Lung (tissue), 12 donors: ENCODE data around the gene B4GALT7. TPM values are rescaled to one million over a fixed set of nuclear protein-coding genes. Genes with fewer than 3 reads are reported as not detected.
A peak's percentile ranks its signal among the peaks of the same experiment; 100 is the strongest.

Experiments
- ATAC-seq: fragments of 200-7000 bp; cut with Tn5 transposase; one replicate; pipeline ENCODE4 v1.9.1; 2020; ENCODE audit warnings: moderate number of reproducible peaks; ENCODE audit not compliant: insufficient read depth, low FRiP score
- DNase-seq, 3 donors: peaks; one replicate each; pipeline ENCODE4 v3.0.0-alpha.2; 2013 to 2017
- H3K27ac ChIP-seq, 2 donors: one replicate each; pipeline ENCODE4 v1.5.1; 2013; ENCODE audit warnings: mild to moderate bottlenecking in 2 of 2, moderate library complexity in 2 of 2, control low read depth in 1 of 2, inconsistent platforms in 1 of 2, low read depth in 1 of 2, low read length in 1 of 2
- H3K27me3 ChIP-seq, 3 donors: one replicate each; pipeline ENCODE4 v1.5.1; 2013; ENCODE audit warnings: low read length in 2 of 3; ENCODE audit not compliant: control insufficient read depth in 3 of 3, insufficient read depth in 3 of 3
- H3K36me3 ChIP-seq, 4 donors: one replicate each; pipeline ENCODE4 v1.5.1; 2013; ENCODE audit warnings: low read length in 4 of 4, mild to moderate bottlenecking in 1 of 4, moderate library complexity in 1 of 4; ENCODE audit not compliant: control insufficient read depth in 4 of 4, insufficient read depth in 4 of 4
- H3K4me1 ChIP-seq, 5 donors: one replicate each; pipeline ENCODE4 v1.5.1; 2013; ENCODE audit warnings: low read length in 5 of 5, mild to moderate bottlenecking in 2 of 5, moderate library complexity in 1 of 5; ENCODE audit not compliant: control insufficient read depth in 5 of 5, insufficient read depth in 5 of 5
- H3K4me3 ChIP-seq: one replicate; pipeline ENCODE4 v1.5.1; 2013; ENCODE audit warnings: mild to moderate bottlenecking, control low read depth, moderate library complexity
- H3K9ac ChIP-seq, 2 donors: one replicate each; pipeline ENCODE4 v1.5.1; 2013; ENCODE audit warnings: low read length in 2 of 2, control low read depth in 1 of 2; ENCODE audit not compliant: insufficient read depth in 1 of 2
- H3K9me3 ChIP-seq, 4 donors: one replicate each; pipeline ENCODE4 v1.5.1; 2013; ENCODE audit warnings: low read length in 3 of 4, mild to moderate bottlenecking in 1 of 4, moderate library complexity in 1 of 4; ENCODE audit not compliant: control insufficient read depth in 4 of 4, insufficient read depth in 3 of 4
- WGBS, 2 donors: extraction: QIAGEN DNeasy Blood & Tissue Kit; methylation state at CpG; one replicate each; pipeline ENCODE4 v1.1.7; 2013; 5-methylcytosine and 5-hydroxymethylcytosine counted together
- polyA plus RNA-seq, 2 donors: library from polyadenylated mRNA; stranded (reverse); fragments of 200-250 nt; gene quantifications; one replicate each; pipeline ENCODE4 v1.2.1, GENCODE V29; 2013
- total RNA-seq, 2 donors: library from RNA; depleted of rRNA in 1 of 2; stranded (reverse); fragments of >200 nt in 1 of 2; gene quantifications; one replicate each; pipeline ENCODE4 v1.2.1, GENCODE V29; 2014 to 2021
- TF ChIP-seq, protein P1 (sequence below): IDR thresholded peaks from 2 replicates; pipeline ENCODE4 v1.5.1; 2012; ENCODE audit warnings: mild to moderate bottlenecking; ENCODE audit errors: control extremely low read depth, extremely low read depth
- donor health status: control.
- donor health status: control.
- donor health status: Bipolar disorder and iron deficiency.
- donor health status: healthy.
- donor health status: DM: yes; HTN: yes; CAD: no.

The B4GALT7 gene
- total and polyA plus RNA-seq, 4 donors, result 14.3 to 40.0 (median 31.4) TPM

DNA sequence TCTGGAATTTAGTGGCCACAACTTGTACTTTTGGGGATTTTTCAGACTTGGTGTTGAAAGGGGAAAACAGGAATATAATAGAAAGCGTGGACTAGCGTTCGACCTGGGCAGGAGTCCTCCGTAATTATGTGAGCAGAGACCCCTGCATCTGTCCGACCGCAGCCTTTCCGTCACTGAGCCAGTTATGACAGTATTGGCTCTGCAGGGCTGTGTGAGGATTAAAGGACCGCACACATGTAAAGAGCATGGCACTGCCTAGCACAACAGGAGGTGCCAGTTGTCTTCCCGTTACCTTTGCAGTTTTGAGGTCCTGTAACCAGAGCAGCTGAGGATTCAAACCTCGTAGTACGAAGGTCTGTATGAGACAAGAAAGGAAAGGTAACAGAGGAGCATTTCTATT, 1.2 kb downstream of the B4GALT7 start:
- no peak overlapping the region for H3K4me3 ChIP-seq
- no peak overlapping the region for H3K27ac ChIP-seq
- TF ChIP-seq, protein P1, sequence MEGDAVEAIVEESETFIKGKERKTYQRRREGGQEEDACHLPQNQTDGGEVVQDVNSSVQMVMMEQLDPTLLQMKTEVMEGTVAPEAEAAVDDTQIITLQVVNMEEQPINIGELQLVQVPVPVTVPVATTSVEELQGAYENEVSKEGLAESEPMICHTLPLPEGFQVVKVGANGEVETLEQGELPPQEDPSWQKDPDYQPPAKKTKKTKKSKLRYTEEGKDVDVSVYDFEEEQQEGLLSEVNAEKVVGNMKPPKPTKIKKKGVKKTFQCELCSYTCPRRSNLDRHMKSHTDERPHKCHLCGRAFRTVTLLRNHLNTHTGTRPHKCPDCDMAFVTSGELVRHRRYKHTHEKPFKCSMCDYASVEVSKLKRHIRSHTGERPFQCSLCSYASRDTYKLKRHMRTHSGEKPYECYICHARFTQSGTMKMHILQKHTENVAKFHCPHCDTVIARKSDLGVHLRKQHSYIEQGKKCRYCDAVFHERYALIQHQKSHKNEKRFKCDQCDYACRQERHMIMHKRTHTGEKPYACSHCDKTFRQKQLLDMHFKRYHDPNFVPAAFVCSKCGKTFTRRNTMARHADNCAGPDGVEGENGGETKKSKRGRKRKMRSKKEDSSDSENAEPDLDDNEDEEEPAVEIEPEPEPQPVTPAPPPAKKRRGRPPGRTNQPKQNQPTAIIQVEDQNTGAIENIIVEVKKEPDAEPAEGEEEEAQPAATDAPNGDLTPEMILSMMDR, result no peak
- H3K9ac ChIP-seq, result peak overlapping the region; percentile 52 to 53
- H3K9me3 ChIP-seq, result no peaks in the 10 kb centered on the region
- H3K36me3 ChIP-seq, result peaks cover 0 to 6% (median 0%) of the 10 kb centered on the region in 4 donors
- H3K4me1 ChIP-seq, result peaks cover 0 to 9% (median 4%) of the 10 kb centered on the region in 5 donors
- ATAC-seq (no peak), DNase-seq (no peak)
- H3K27me3 ChIP-seq, result no peaks in the 10 kb centered on the region
- WGBS, 2 donors, result 91 to 94% methylated on average over 11 of the region's 11 CpGs

DNA sequence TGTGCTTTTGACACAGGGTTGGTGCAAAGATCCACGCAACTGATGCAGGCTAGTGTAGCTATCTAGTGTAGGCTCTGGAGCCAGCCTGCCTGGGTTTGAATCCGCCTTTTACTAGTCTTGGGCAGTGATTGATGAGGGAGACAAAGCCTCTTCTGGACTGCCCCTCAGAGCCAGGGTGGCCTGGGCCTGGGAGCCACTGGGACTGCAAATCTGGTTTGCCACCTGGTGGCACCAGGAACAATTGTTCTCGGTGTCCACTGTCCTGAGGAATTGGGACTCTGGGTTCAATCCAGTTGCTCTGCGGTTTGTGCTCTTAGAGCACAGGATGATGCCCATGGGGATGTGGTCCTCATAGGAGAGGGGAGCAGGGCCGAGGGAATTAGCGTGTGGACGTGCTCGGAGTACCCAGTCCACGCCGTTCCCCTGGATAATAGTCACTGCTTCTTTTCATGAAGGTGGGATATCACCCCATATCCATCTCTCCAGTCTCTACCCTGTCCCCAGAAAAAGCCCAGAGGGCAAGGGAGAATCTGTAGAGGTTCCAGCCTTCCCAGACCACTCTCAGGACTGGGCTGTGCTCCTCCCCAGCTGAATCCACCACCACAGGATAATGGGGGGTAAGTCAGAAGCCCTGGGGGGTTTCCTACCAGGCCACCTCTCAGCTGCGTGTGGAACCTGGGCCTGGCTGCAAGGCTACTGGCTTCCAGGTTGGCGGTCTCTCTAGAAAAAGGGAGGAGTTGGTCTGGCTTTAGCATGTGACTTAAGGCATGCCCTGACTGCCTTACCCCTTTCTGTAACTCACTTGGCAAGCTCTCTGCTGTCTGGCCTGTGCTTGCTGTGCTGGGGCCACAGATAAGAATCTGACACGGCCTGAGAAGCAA, 1.9 kb downstream of the B4GALT7 start:
- H3K36me3 ChIP-seq, result no peaks in the 10 kb centered on the region
- no peaks in the 10 kb centered on the region for H3K9me3 ChIP-seq
- H3K4me1 ChIP-seq, result peaks cover 0 to 9% (median 4%) of the 10 kb centered on the region in 5 donors
- ATAC-seq (no peak), DNase-seq (no peak)
- no peak overlapping the region for H3K27ac ChIP-seq
- peak overlapping the region in 1 of 2 donors; percentile 53 for H3K9ac ChIP-seq
- no peak overlapping the region for H3K4me3 ChIP-seq
- TF ChIP-seq, protein P1, result no peak
- H3K27me3 ChIP-seq, result no peaks in the 10 kb centered on the region
- 91 to 93% methylated on average over 13 of the region's 13 CpGs for WGBS, 2 donors

DNA sequence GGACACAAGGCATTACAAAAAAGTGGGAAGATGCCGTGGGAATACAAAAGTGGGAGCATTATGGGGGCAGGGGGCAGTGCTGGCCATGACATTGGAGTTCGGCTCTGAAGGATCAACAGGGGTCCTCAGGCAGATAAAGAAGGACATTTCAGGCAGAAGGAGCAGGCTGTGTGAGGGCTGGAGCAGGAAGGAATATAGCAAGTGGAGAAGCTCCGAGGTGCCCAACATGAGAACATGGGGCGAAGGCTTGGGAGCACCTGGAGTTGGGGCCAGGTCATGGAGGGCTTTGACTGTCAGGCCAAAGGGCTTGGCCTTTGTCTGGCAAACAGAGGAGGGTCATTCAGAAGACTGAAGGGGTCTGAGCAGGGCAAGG, 2.5 kb downstream of the B4GALT7 start:
- H3K27me3 ChIP-seq, result no peaks in the 10 kb centered on the region
- H3K9ac ChIP-seq, result no peak overlapping the region
- H3K9me3 ChIP-seq, result no peaks in the 10 kb centered on the region
- no peak overlapping the region for H3K27ac ChIP-seq
- no peaks in the 10 kb centered on the region for H3K36me3 ChIP-seq
- no peak overlapping the region for H3K4me3 ChIP-seq
- no peak for DNase-seq
- peaks cover 0 to 14% (median 7%) of the 10 kb centered on the region in 5 donors for H3K4me1 ChIP-seq
- TF ChIP-seq, protein P1, result no peak
- 94 to 98% methylated on average over 4 of the region's 4 CpGs for WGBS, 2 donors
- ATAC-seq, result no peak
